Measurements from ENCODE around the gene COL23A1.

The COL23A1 gene

GRCh38 chr5:178590141-178590923, at the start of gene COL23A1:
COL23A1 (minus strand) TSS chr5:178590393.
- DNase-seq: no peak

DNA sequence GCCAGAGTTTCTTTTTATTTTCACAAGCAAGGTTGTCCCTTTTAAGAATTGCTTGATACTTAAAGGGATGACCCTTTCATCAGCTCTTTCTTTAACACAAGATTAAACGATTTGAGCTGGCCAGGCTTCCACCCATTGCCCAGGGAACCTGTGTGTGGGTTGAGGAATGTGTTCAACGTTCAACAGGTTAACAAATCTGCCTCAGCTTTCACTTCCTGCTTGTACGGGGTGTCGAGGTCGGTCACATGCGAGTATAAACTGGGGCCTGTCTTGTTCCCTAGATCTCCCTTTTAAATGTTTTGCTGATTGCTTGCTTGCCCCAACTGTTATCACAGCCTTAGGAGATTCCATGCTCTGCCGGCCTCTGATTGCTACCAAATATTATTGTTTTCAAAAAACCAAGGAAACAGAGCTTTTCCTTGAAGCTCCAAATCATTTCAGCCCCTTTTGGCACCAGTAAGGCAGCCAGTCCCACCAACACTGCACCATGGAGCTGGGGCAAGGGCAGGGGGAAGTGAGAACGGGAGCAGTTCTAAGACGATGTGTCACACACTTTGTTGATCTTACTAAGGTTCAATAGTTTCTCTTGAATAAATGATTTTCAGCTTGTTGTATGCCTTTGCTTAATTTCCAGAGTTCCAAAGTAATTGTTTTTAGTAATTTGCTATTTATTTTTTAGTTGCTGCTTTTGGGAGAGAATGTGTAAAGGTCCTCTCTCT, 47.3 kb upstream of the COL23A1 start:
- DNase-seq: no peak

- DNase-seq: no peak
These were observed 42.1 kb upstream of the COL23A1 start for GRCh38 chr5:178632285-178632684.

DNA sequence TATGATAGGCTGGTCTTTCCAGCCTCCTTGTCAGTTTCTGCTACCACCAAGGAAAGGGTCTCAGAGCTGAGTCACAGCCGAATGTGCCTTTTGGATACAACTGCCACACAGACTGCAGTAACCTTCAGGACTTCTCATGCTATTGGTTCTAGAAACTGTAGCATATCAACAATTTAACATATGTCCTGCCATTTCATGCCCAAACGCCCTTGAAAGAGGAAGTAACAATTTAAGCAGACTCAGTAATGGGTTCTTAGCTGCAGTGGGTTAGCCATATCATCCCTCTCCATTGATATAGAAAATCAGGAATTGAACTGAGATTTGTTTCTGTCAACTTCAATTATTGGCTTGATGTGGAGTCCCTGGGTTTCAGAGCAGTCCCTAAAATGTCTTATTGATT, 40.8 kb upstream of the COL23A1 start:
- no peak for DNase-seq

GRCh38 chr5:178630475-178630930, 40.3 kb upstream of the COL23A1 start:
- no peak for DNase-seq

- DNase-seq: no peak
These were observed 37.0 kb upstream of the COL23A1 start for GRCh38 chr5:178627259-178627598.

DNA sequence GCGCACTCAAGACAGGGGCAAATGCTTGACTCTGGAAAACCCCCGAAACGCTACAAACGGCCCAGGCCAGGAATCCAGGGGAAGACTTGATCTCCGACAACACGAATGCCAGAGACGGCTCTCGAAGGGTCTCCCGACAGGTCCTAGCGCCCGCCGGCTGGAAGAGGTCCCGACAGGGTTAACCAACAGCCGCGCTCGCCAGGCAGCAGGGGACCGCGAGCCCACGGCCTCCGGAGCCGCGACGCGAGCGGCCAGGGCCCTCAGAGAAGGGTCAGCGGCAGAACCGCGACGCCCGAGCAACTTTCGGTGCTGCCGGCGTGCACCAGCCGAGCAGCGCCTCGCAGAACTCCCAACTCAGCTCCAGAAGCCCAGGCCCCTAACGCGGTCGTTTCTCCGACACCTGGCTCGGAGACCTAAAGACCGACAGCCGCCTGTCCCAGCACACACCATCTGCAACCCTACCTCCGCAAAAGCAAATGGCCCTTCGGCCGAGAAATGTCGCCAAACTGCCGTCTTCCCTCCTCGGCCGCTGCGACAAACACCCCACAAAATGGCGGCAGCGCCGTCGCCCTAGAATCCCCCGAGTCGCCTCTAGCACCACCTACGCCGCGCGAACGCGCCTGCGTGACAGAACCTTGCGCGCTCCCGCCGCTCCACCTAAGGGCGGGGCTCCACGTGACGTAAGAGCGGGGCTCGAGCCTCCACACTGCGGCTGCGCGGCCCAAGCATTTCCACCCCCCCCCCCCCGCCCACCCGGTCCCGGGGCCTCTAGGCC, 36.5 kb upstream of the COL23A1 start, which contains the start of gene CLK4:
Gene CLK4, minus strand, starts transcription at position 567 of the 775 bp plus-strand sequence. CDS start 3,634 bp downstream, outside the sequence.
- peak; percentile 88 for DNase-seq

DNA sequence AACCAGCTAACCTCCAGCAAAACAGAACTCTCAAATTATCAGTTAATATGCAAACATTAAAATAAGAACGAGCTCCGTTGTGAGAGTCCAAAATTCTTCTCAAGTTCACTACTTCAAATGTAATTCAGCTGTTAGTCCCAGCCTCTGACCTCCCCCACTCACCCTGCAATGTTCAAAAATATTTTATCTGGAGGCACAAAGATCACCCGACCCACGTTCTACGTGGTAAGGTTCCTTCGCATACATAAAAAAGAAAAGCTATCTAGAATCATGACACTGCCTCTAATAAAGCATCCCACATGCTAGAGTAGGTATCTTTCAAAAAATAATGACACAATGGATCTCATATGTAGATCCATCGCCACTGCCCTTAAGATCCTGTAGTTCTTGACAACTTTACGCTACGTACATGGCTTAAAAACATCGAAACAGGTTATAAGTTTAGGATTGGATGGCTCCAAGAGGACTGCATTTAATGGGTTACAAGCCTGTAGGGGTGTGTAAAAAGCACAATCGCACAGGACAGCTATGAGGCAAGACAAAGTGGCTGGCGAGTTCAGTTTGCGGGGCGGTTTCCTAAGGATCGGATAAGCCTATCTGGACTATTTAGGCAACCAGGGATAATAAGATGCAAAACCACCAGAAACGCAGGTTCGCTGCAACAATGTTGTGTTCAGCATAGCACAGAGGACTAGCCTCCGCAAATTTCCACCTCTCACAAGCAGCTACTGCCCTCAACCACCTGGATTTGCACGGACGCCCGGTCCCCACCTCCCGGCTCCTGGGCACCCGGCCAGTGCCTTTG, 35.7 kb upstream of the COL23A1 start:
- DNase-seq: no peak

DNA sequence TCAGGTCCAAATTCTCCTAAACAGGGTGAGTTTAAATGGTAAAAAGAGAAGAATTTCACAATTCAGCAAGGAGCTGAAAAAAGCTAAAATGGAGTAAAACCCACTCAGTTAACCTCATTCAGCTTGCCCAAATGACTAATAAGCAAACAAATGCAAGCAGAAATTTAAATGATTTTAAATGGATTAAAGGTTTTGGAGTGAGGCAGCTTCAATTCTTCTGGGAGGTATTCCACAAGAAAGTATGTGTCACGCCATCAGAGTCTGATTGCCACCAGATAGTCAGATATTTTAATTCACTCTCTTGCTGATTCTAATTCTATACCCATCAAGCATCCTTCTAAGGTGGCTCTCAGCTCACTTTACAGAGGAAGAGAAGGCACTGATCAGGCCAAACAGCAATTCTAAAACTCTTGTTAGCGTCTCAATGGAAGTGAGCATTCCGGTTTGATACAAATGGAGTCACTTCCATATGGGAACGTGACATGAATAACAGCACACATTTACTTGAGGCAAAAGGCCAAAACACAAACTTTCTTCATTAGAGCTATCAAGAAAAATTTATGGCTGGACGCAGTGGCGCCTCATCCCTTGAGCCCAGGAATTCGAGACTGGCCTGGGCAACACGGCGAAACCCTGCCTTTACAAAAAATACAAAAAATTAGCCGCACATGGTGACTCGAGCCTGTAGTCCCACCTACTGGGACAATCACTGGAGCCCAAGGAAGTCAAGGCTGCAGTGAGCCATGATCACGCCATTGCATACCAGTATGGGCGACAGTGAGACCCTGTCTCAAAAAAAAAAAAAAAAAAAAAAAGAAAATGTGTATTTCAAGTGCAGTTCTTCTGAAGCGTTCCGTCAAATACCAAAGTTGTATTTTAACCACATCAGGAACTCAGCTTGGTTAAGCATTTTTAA, 34.7 kb upstream of the COL23A1 start:
- DNase-seq: no peak

DNA sequence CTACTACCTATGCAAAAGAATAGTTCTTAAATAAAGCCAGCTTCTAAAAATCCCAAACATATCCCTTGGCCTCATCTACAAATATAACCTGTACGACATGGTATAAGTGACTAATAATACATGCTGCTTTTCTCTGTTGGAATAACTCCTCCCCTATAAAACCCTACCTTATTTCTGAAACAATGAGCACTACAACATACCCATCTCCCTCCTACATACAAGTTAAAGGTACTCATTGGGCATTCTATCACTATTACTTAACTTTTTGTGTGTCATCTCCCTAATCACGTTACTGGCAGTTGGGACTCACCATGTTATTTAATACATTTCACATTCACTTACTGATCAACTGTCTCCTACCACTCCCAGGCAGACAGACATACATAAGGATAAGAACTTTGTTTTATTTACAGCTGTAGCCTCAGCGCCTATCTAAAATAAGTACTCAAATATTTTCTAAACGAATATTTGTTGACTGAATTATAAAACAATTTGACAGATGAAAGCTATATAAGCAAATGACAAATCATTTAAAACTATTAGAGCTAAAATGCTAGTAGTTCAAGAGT, 32.6 kb upstream of the COL23A1 start:
- no peak for DNase-seq

DNA sequence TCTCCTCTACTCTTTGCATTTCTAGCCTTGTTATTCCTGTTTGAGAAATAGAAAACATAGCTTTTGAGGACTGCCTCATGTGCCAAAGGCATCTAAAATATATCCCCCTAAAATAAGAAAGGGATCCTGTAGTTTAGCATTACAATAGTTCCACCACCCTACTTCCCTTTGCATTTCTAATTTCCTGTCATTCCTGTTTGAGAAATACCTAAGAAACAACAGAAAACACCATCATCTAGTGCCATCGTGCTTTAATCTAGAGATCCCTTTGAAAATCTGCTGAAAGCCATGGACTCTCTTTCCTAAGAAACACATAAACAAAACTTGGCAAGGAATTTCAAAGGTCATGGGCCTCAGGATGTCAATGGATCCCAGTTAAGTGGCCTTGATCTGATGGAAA, 29.2 kb upstream of the COL23A1 start:
- no peak for DNase-seq

GRCh38 chr5:178612299-178612698, 22.1 kb upstream of the COL23A1 start:
- DNase-seq: no peak

DNA sequence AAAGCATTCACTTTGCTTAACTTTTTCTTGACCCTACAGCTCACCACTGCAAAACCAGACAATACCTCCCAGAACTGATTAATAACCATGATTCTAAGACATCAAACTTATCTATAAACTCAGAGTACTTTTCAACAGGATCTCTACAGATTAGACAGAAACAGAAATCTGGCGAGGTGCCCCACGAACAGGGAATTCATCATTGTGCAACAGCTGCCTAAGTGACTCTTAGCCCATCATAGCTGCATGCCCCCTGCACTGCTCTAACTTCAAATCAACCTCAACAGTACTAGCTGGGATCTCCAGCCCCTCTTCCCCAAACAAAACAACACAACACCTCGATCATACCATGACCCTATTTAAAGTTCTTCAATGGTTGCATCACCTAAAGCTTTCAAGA, 16.1 kb upstream of the COL23A1 start:
- DNase-seq: no peak

GRCh38 chr5:178605788-178606187, 15.6 kb upstream of the COL23A1 start:
- DNase-seq: no peak

GRCh38 chr5:178602752-178603151, 12.6 kb upstream of the COL23A1 start:
- DNase-seq: no peak

DNA sequence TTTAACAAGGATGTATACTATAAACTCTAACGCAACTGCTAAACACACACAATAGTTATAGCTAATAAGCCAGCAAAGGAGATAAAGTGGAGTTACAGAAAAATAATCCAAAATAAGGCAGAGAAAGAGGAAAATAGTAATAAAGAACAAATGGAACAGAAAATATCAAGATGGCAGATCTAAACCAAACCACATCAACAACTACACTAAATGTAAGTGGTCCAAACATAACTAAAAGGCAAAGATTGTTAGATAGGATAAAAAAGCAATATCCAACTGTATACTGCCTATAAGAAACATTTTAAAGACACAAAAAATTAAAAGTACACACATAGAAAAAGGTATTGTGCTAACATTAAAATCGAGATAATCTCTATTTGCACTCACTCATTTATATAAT, 5.6 kb upstream of the COL23A1 start:
- no peak for DNase-seq

GRCh38 chr5:178595150-178595549, 5.0 kb upstream of the COL23A1 start:
- DNase-seq: no peak

- DNase-seq: no peak
These were observed 781 bp upstream of the COL23A1 start for GRCh38 chr5:178590924-178591423.

DNA sequence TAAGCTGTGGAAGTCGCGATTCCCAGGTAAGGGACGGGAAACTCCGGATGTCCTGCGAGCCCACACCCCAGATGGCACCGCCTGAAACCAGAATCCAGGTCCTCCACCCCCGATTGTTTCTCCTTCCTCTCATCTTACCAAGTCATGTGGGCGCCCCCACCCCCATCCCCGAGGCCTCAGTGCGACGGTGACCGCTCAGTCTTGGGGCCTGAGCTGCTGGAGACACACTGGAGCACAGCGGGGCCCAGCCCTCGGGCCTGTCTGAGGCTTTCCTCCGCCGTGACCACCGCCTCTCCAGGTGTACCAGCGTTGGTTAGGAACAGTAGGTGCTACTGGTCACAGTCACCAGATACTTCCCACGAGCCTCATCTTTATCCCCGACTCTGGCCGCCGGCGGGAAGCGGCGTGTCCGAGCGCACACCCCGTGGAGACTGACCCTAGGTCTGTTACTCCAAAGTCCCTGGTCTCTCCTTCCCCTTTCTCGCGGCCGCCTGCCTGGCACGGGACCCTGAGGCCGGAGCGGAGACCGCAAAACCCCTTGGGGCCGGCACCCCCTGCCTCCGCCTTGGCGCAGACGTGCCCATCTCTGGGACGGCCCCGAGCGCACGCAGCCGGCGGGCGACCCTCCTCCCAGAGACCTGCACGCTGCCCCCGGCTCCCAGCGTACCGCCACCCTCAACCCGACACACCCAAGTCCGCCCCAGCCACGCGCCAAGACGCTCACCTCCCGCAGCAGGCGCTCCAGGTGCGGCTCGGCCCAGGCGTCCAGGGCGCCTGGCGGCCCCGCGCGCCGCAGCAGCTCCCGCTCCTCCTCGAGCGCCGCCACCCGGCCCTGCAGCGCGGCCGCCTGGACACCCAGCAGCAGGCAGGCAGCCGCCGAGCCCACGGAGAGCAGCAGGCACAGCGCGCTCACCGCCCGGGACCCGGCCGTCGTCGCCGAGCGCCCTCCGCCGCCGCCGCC, 733 bp downstream of the COL23A1 start:
- no peak for DNase-seq

DNA sequence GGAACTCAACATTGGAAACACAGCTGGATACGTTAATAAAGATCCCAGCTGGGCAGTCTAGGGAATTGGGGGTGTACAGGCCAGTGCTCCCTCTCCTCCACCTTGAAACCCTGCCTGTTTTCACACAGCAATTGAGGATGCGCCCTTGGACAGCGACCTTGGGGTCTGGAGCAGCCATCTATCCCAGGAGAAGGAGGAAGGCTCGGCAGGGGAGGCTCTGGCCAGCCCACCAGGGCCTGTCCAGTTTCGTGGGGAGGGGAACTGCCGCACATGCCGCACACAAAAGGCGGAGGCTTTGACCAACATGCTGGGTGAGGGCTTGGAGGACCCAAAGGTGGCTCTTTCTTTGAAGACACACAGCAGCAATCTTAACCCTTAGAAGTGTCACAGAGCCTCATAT, 1.4 kb downstream of the COL23A1 start:
- no peak for DNase-seq

All from COR-L47 (cell line).